GM04504 (cell line): ENCODE results near the gene TUBA4A.
"Not testable (repeated sequence)": the region's sequence is repeated elsewhere in the genome, so short reads cannot be mapped to it uniquely, and the experiment has no call there.

Experiments
- DNase-seq: peaks from one replicate; pipeline ENCODE4 v3.0.0-alpha.2; 2012; ENCODE audit warnings: low read depth

Gene TUBA4A

GRCh38 chr2:219268294-219268693 is 14.6 kb upstream of the TUBA4A start:
- DNase-seq = no peak

GRCh38 chr2:219266886-219267285 is 13.2 kb upstream of the TUBA4A start:
- no peak for DNase-seq

- DNase-seq = no peak
These were observed 12.5 kb upstream of the TUBA4A start for GRCh38 chr2:219266232-219266631.

GRCh38 chr2:219261024-219261855 is 7.5 kb upstream of the TUBA4A start:
- no peak for DNase-seq

GRCh38 chr2:219258942-219259341 is 5.2 kb upstream of the TUBA4A start:
- DNase-seq = not testable (repeated sequence)

GRCh38 chr2:219254590-219255201 is 978 bp upstream of the TUBA4A start:
- no peak for DNase-seq

- DNase-seq = no peak
These were observed 592 bp downstream of the TUBA4A start, which contains the start of gene TUBA4B for GRCh38 chr2:219252900-219253752. TUBA4B (plus strand) TSS chr2:219253243; CDS start chr2:219253408, 165 bp downstream.

GRCh38 chr2:219252570-219252899 is 1.2 kb downstream of the TUBA4A start:
- DNase-seq = no peak

- DNase-seq = no peak
These were observed 1.6 kb downstream of the TUBA4A start for GRCh38 chr2:219252084-219252483.

- DNase-seq = no peak
These were observed 2.1 kb downstream of the TUBA4A start for GRCh38 chr2:219251656-219252055.

GRCh38 chr2:219250049-219250781 is 3.5 kb downstream of the TUBA4A start:
- DNase-seq = no peak

- peak; percentile 49 for DNase-seq
These were observed 4.3 kb downstream of the TUBA4A start for GRCh38 chr2:219249203-219249980.

GRCh38 chr2:219248845-219249202 is 4.9 kb downstream of the TUBA4A start:
- DNase-seq = no peak

- DNase-seq = no peak
These were observed 5.8 kb downstream of the TUBA4A start for GRCh38 chr2:219247678-219248642.

GRCh38 chr2:219246559-219246958 is 7.2 kb downstream of the TUBA4A start:
- DNase-seq = no peak

- no peak for DNase-seq
These were observed 7.9 kb downstream of the TUBA4A start for GRCh38 chr2:219245899-219246230.

- peak; percentile 85 for DNase-seq
These were observed 8.4 kb downstream of the TUBA4A start, which contains the start of the genes GLB1L and STK16 for GRCh38 chr2:219245148-219245898. GLB1L (minus strand) TSS chr2:219245444; CDS start chr2:219243573, 1,871 bp downstream. STK16 (plus strand) TSS chr2:219245479; CDS start chr2:219246000, 521 bp downstream.

GRCh38 chr2:219244789-219245147 is 8.9 kb downstream of the TUBA4A start:
- DNase-seq = no peak

GRCh38 chr2:219243291-219243761 is 10.4 kb downstream of the TUBA4A start:
- no peak for DNase-seq
